HepG2 (cell line): Measurements from ENCODE around the gene CCDC158. TPM values are rescaled to one million over a fixed set of nuclear protein-coding genes. Genes with fewer than 3 reads are reported as not detected.

Experiments used
- MAFF ChIP-seq: IDR thresholded peaks from 2 replicates; pipeline ENCODE4 v1.6.1; 2011; ENCODE audit warnings: low read depth, low read length, improper control_type of control experiment
- MXI1 ChIP-seq: IDR thresholded peaks from 3 replicates; pipeline ENCODE4 v1.6.1; 2012; ENCODE audit warnings: low read depth, low read length, inconsistent platforms, borderline replicate concordance
- NFIB ChIP-seq: sonication (generic); formaldehyde crosslinking; IDR thresholded peaks from 2 replicates; pipeline ENCODE4 v1.9.0; 2021; ENCODE audit warnings: missing genetic modification reagents, mild to moderate bottlenecking, borderline replicate concordance
- PAWR ChIP-seq: sonication (generic); formaldehyde crosslinking; IDR thresholded peaks from 2 replicates; pipeline ENCODE4 v1.4.0; 2020; ENCODE audit warnings: missing genetic modification reagents, mild to moderate bottlenecking, borderline replicate concordance
- POLR2AphosphoS5 ChIP-seq: IDR thresholded peaks from 2 replicates; pipeline ENCODE4 v1.6.1; 2012; ENCODE audit warnings: low read depth, low read length
- RNF2 ChIP-seq: fragments of 450-650 bp; conservative IDR thresholded peaks from 2 replicates; pipeline ENCODE4 v1.6.1; 2016; ENCODE audit warnings: low read depth
- STAT5B ChIP-seq: sonication (generic); formaldehyde crosslinking; IDR thresholded peaks from 2 replicates; pipeline ENCODE4 v1.4.0; 2020; ENCODE audit warnings: missing genetic modification reagents
- THAP11 ChIP-seq: IDR thresholded peaks from 2 replicates; pipeline ENCODE4 v1.6.1; 2016; ENCODE audit warnings: missing biosample characterization, missing genetic modification reagents
- ZBTB20 ChIP-seq: sonication (generic); formaldehyde crosslinking; IDR thresholded peaks from 2 replicates; pipeline ENCODE4 v1.8.1; 2023; ENCODE audit warnings: missing genetic modification reagents, low read depth, mild to moderate bottlenecking, borderline replicate concordance
- ZNF136 ChIP-seq: sonication (generic); formaldehyde crosslinking; IDR thresholded peaks from 2 replicates; pipeline ENCODE4 v1.8.1; 2022; ENCODE audit warnings: low read depth, mild to moderate bottlenecking, moderate library complexity, missing genetic modification reagents
- ZNF496 ChIP-seq: sonication (generic); formaldehyde crosslinking; IDR thresholded peaks from 2 replicates; pipeline ENCODE4 v1.8.1; 2023; ENCODE audit warnings: mild to moderate bottlenecking, moderate library complexity, missing genetic modification reagents; ENCODE audit not compliant: insufficient replicate concordance
- ZNF749 ChIP-seq: sonication (generic); formaldehyde crosslinking; IDR thresholded peaks from 2 replicates; pipeline ENCODE4 v1.8.0; 2022; ENCODE audit warnings: mild to moderate bottlenecking, missing genetic modification reagents, moderate library complexity, borderline replicate concordance
- ZNF781 ChIP-seq: sonication (generic); formaldehyde crosslinking; IDR thresholded peaks from 2 replicates; pipeline ENCODE4 v1.5.1; 2020; ENCODE audit warnings: borderline replicate concordance, mild to moderate bottlenecking, missing genetic modification reagents; ENCODE audit errors: not compliant biosample characterization
- ZSCAN20 ChIP-seq: sonication (generic); formaldehyde crosslinking; IDR thresholded peaks from 2 replicates; pipeline ENCODE4 v1.4.0; 2020; ENCODE audit warnings: missing genetic modification reagents, mild to moderate bottlenecking, borderline replicate concordance
- polyA plus RNA-seq, 8 experiments: library from polyadenylated mRNA; depleted of rRNA in 3 of 8; stranded (reverse) in 7 of 8; unstranded in 1 of 8; fragments of >200 nt; fragmentation: Illumina TruSeq in 4 of 8; extraction: Trizol in 4 of 8; gene quantifications; 2 replicates each; pipeline versions ENCODE4 v1.2.1 to v1.2.3, GENCODE V29; 2011 to 2016; ENCODE audit warnings: low read depth in 4 of 8, missing spikeins in 1 of 8, mixed read lengths in 1 of 8; ENCODE audit not compliant: insufficient read depth in 1 of 8
- total RNA-seq, 5 experiments: library from RNA; depleted of rRNA; stranded (reverse); fragments of >200 nt; fragmentation: Illumina TruSeq; extraction: Trizol; gene quantifications; 2 replicates each; pipeline ENCODE4 v1.2.3, GENCODE V29; 2016; ENCODE audit warnings: low read depth in 1 of 5
- TF ChIP-seq, protein P1 (sequence below): sonication (generic); IDR thresholded peaks from 2 replicates; pipeline ENCODE4 v1.6.1; 2016; ENCODE audit warnings: low read depth, borderline replicate concordance
- TF ChIP-seq, protein P2 (sequence below): sonication (generic); formaldehyde crosslinking; IDR thresholded peaks from 2 replicates; pipeline ENCODE4 v1.5.0; 2020; ENCODE audit warnings: missing genetic modification reagents
- TF ChIP-seq, protein P3 (sequence below): sonication (generic); formaldehyde crosslinking; IDR thresholded peaks from 2 replicates; pipeline ENCODE4 v1.9.0; 2021; ENCODE audit warnings: missing genetic modification reagents, mild to moderate bottlenecking, borderline replicate concordance
- TF ChIP-seq, protein P4 (sequence below): sonication (generic); formaldehyde crosslinking; IDR thresholded peaks from 2 replicates; pipeline ENCODE4 v1.4.0; 2020; ENCODE audit warnings: missing genetic modification reagents, borderline replicate concordance
- TF ChIP-seq, protein P5 (sequence below): sonication (generic); formaldehyde crosslinking; IDR thresholded peaks from 2 replicates; pipeline ENCODE4 v1.5.0; 2020; ENCODE audit warnings: missing genetic modification reagents, mild to moderate bottlenecking, borderline replicate concordance
- TF ChIP-seq, protein P6 (sequence below): sonication (generic); formaldehyde crosslinking; IDR thresholded peaks from 2 replicates; pipeline ENCODE4 v1.4.0; 2020; ENCODE audit warnings: missing genetic modification reagents

Gene CCDC158
- total and polyA plus RNA-seq, 2 of the 13 experiments (the other 11 are each of a cell fraction or from before 2014, with no cell fraction given): not detected

DNA sequence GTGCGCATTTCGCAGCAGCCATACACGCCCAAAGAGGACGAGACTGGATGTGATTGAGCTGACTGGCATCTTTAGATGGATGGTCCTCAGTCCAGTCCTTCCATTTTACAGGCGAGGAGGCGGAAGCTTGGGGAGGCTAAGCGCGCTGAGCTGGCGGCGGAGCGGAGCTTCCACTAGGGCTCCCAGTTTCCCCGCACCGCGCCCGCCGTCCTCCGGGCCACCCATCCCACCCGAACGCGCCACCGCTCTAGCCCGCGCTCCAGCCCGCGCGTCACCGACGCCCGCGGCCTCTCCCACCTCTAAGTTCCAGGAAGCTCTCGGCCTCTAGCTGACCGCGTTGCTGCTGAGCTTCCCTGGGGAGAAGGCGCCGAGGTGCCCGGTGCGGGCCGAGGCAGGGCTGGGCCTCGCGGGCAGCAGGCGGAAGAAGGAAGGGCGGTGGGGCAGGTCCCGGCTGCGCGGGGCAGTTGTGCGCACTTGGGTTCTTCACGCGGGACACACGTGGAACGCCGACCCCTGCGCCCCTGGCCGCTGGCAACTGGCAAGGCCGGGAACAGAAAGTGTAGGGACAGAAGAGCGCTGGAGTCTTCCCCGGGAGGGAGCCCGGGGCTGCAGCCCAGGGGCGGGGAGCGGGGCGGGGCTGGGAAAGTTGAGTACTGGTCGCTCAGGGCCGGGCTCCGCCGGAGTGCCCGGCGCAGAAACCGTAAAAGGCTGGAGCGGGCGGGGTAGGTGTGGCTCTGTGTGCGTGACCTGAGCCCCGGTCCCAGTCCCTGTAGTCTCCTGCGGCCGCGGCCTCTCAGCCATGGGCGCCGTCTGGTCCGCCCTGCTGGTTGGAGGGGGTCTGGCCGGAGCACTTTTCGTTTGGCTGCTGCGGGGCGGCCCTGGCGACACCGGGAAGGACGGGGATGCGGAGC, 114.7 kb downstream of the CCDC158 start, which contains the start of gene STBD1 (continued):
- TF ChIP-seq STAT5B (CRISPR knock-in tag): 0 out of 2 replicates have a peak, but pooled peaks have one; percentile 9
- TF ChIP-seq ZNF496: no peak
- TF ChIP-seq, protein P1, sequence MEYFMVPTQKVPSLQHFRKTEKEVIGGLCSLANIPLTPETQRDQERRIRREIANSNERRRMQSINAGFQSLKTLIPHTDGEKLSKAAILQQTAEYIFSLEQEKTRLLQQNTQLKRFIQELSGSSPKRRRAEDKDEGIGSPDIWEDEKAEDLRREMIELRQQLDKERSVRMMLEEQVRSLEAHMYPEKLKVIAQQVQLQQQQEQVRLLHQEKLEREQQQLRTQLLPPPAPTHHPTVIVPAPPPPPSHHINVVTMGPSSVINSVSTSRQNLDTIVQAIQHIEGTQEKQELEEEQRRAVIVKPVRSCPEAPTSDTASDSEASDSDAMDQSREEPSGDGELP: peak; percentile 6; the same call in 1 of the 2 replicates
- TF ChIP-seq, protein P2, sequence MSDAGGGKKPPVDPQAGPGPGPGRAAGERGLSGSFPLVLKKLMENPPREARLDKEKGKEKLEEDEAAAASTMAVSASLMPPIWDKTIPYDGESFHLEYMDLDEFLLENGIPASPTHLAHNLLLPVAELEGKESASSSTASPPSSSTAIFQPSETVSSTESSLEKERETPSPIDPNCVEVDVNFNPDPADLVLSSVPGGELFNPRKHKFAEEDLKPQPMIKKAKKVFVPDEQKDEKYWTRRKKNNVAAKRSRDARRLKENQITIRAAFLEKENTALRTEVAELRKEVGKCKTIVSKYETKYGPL: no peak; the same call in 1 of the 2 replicates
- 0 out of 2 replicates have a peak, but pooled peaks have one; percentile 5 for TF ChIP-seq ZNF136
- peak; percentile 45; the same call in 1 of the 3 replicates for TF ChIP-seq MXI1
- TF ChIP-seq THAP11 (CRISPR knock-in tag): peak; percentile 67
- no peak for TF ChIP-seq ZSCAN20 (CRISPR knock-in tag)
- TF ChIP-seq RNF2: 0 out of 2 replicates have a peak, but pooled peaks have one; percentile 28
- TF ChIP-seq NFIB: no peak
- TF ChIP-seq, protein P3, sequence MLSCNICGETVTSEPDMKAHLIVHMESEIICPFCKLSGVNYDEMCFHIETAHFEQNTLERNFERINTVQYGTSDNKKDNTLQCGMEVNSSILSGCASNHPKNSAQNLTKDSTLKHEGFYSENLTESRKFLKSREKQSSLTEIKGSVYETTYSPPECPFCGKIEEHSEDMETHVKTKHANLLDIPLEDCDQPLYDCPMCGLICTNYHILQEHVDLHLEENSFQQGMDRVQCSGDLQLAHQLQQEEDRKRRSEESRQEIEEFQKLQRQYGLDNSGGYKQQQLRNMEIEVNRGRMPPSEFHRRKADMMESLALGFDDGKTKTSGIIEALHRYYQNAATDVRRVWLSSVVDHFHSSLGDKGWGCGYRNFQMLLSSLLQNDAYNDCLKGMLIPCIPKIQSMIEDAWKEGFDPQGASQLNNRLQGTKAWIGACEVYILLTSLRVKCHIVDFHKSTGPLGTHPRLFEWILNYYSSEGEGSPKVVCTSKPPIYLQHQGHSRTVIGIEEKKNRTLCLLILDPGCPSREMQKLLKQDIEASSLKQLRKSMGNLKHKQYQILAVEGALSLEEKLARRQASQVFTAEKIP (CRISPR knock-in tag): no peak
- 0 out of 2 replicates have a peak, but pooled peaks have one; percentile 19 for TF ChIP-seq ZBTB20 (CRISPR knock-in tag)
- TF ChIP-seq ZNF749: no peak; the same call in 1 of the 2 replicates
- TF ChIP-seq MAFF: no peak
- TF ChIP-seq, protein P4, sequence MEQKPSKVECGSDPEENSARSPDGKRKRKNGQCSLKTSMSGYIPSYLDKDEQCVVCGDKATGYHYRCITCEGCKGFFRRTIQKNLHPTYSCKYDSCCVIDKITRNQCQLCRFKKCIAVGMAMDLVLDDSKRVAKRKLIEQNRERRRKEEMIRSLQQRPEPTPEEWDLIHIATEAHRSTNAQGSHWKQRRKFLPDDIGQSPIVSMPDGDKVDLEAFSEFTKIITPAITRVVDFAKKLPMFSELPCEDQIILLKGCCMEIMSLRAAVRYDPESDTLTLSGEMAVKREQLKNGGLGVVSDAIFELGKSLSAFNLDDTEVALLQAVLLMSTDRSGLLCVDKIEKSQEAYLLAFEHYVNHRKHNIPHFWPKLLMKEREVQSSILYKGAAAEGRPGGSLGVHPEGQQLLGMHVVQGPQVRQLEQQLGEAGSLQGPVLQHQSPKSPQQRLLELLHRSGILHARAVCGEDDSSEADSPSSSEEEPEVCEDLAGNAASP (CRISPR knock-in tag): no peak
- TF ChIP-seq, protein P5, sequence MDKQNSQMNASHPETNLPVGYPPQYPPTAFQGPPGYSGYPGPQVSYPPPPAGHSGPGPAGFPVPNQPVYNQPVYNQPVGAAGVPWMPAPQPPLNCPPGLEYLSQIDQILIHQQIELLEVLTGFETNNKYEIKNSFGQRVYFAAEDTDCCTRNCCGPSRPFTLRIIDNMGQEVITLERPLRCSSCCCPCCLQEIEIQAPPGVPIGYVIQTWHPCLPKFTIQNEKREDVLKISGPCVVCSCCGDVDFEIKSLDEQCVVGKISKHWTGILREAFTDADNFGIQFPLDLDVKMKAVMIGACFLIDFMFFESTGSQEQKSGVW: no peak
- TF ChIP-seq ZNF781 (CRISPR knock-in tag): no peak
- TF ChIP-seq POLR2AphosphoS5: peak; percentile 56
- TF ChIP-seq PAWR: no peak
- TF ChIP-seq, protein P6, sequence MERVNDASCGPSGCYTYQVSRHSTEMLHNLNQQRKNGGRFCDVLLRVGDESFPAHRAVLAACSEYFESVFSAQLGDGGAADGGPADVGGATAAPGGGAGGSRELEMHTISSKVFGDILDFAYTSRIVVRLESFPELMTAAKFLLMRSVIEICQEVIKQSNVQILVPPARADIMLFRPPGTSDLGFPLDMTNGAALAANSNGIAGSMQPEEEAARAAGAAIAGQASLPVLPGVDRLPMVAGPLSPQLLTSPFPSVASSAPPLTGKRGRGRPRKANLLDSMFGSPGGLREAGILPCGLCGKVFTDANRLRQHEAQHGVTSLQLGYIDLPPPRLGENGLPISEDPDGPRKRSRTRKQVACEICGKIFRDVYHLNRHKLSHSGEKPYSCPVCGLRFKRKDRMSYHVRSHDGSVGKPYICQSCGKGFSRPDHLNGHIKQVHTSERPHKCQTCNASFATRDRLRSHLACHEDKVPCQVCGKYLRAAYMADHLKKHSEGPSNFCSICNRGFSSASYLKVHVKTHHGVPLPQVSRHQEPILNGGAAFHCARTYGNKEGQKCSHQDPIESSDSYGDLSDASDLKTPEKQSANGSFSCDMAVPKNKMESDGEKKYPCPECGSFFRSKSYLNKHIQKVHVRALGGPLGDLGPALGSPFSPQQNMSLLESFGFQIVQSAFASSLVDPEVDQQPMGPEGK (CRISPR knock-in tag): peak; percentile 80
